SK-N-SH treated with all-trans-retinoic acid at 6 μM for 48 hours (cell line): ENCODE results near the gene TMEM40.

Experiments
- ATAC-seq: fragments of 200-7000 bp; cut with Tn5 transposase; 3 replicates; pipeline ENCODE4 v1.9.1; 2020; ENCODE audit warnings: mild to moderate bottlenecking, moderate library complexity
- ARNTL ChIP-seq: fragments of 450-650 bp; formaldehyde crosslinking; IDR thresholded peaks from 2 replicates; pipeline ENCODE4 v1.5.0; 2020; ENCODE audit warnings: low read depth, mild to moderate bottlenecking, moderate library complexity, borderline replicate concordance
- BACH2 ChIP-seq: fragments of 250-450 bp; sonication (Bioruptor Pico); IDR thresholded peaks from 2 replicates; pipeline ENCODE4 v1.9.0; 2021; ENCODE audit warnings: mild to moderate bottlenecking, borderline replicate concordance
- CREB5 ChIP-seq: fragments of 250-450 bp; sonication (Bioruptor Pico); IDR thresholded peaks from 2 replicates; pipeline ENCODE4 v1.5.1; 2020; ENCODE audit warnings: low read depth, mild to moderate bottlenecking, moderate library complexity
- CSDC2 ChIP-seq: fragments of 250-450 bp; sonication (Bioruptor Pico); IDR thresholded peaks from 2 replicates; pipeline ENCODE4 v1.5.0; 2020; ENCODE audit warnings: mild to moderate bottlenecking, moderate library complexity
- CSRNP3 ChIP-seq: fragments of 250-450 bp; sonication (Bioruptor Pico); IDR thresholded peaks from 2 replicates; pipeline ENCODE4 v1.5.1; 2021; ENCODE audit warnings: mild to moderate bottlenecking, moderate library complexity
- ESRRG ChIP-seq: fragments of 250-450 bp; sonication (Bioruptor Pico); IDR thresholded peaks from 2 replicates; pipeline ENCODE4 v1.6.1; 2021; ENCODE audit warnings: mild to moderate bottlenecking
- GLIS3 ChIP-seq: fragments of 250-450 bp; sonication (Bioruptor Pico); IDR thresholded peaks from 2 replicates; pipeline ENCODE4 v1.5.0; 2020; ENCODE audit warnings: mild to moderate bottlenecking, moderate library complexity
- ISL1 ChIP-seq: fragments of 250-450 bp; sonication (Bioruptor Pico); IDR thresholded peaks from 2 replicates; pipeline ENCODE4 v2.1.2; 2022; ENCODE audit warnings: mild to moderate bottlenecking, moderate library complexity
- OSR1 ChIP-seq: fragments of 250-450 bp; sonication (Bioruptor Pico); IDR thresholded peaks from 2 replicates; pipeline ENCODE4 v1.8.0; 2022; ENCODE audit warnings: moderate library complexity, mild to moderate bottlenecking, inconsistent platforms
- PATZ1 ChIP-seq: fragments of 250-450 bp; sonication (Bioruptor Pico); IDR thresholded peaks from 2 replicates; pipeline ENCODE4 v1.8.0; 2020; ENCODE audit warnings: mild to moderate bottlenecking, moderate library complexity, borderline replicate concordance
- RARB ChIP-seq: fragments of 250-450 bp; sonication (Bioruptor Pico); IDR thresholded peaks from 2 replicates; pipeline ENCODE4 v1.8.0; 2021; ENCODE audit warnings: mild to moderate bottlenecking, moderate library complexity
- SNAI2 ChIP-seq: fragments of 250-450 bp; sonication (Bioruptor Pico); IDR thresholded peaks from 2 replicates; pipeline ENCODE4 v1.5.0; 2020; ENCODE audit warnings: mild to moderate bottlenecking, moderate library complexity
- TCF4 ChIP-seq: fragments of 250-450 bp; sonication (Bioruptor Pico); IDR thresholded peaks from 2 replicates; pipeline ENCODE4 v1.8.0; 2021; ENCODE audit warnings: mild to moderate bottlenecking, moderate library complexity, borderline replicate concordance
- TOX ChIP-seq: fragments of 250-450 bp; sonication (Bioruptor Pico); IDR thresholded peaks from 2 replicates; pipeline ENCODE4 v1.8.0; 2021; ENCODE audit warnings: mild to moderate bottlenecking, moderate library complexity, borderline replicate concordance
- TSHZ2 ChIP-seq: fragments of 250-450 bp; sonication (Bioruptor Pico); IDR thresholded peaks from 2 replicates; pipeline ENCODE4 v1.5.0; 2020; ENCODE audit warnings: mild to moderate bottlenecking, moderate library complexity
- ZC3H10 ChIP-seq: fragments of 250-450 bp; sonication (Bioruptor Pico); IDR thresholded peaks from 2 replicates; pipeline ENCODE4 v1.5.1; 2021; ENCODE audit warnings: mild to moderate bottlenecking, moderate library complexity
- ZFP30 ChIP-seq: fragments of 450-650 bp; formaldehyde crosslinking; IDR thresholded peaks from 2 replicates; pipeline ENCODE4 v1.5.0; 2022; ENCODE audit warnings: mild to moderate bottlenecking, moderate library complexity
- ZNF565 ChIP-seq: fragments of 450-650 bp; formaldehyde crosslinking; conservative IDR thresholded peaks from 2 replicates; pipeline ENCODE4 v1.5.0; 2020; ENCODE audit warnings: low read depth, mild to moderate bottlenecking, moderate library complexity
- ZNF70 ChIP-seq: fragments of 450-650 bp; formaldehyde crosslinking; IDR thresholded peaks from 2 replicates; pipeline ENCODE4 v1.5.0; 2020; ENCODE audit warnings: mild to moderate bottlenecking, moderate library complexity
- ZNF8 ChIP-seq: fragments of 450-650 bp; formaldehyde crosslinking; IDR thresholded peaks from 2 replicates; pipeline ENCODE4 v1.5.0; 2020; ENCODE audit warnings: mild to moderate bottlenecking, moderate library complexity

Gene TMEM40

GRCh38 chr3:12782172-12782815 lies 23.2 kb upstream of the TMEM40 start:
- peak; percentile 47; the same call in 2 of the 3 replicates for ATAC-seq
- TF ChIP-seq ARNTL (CRISPR knock-in tag) (no peak), SNAI2 (CRISPR knock-in tag) (no peak), CREB5 (CRISPR knock-in tag) (no peak), ZNF70 (CRISPR knock-in tag) (no peak), ZC3H10 (no peak), PATZ1 (CRISPR knock-in tag) (no peak), RARB (CRISPR knock-in tag) (no peak), OSR1 (CRISPR knock-in tag) (no peak), ESRRG (CRISPR knock-in tag) (no peak), ZFP30 (no peak), ZNF8 (no peak), TCF4 (CRISPR knock-in tag) (no peak), CSRNP3 (CRISPR knock-in tag) (no peak)

- TF ChIP-seq ISL1 (CRISPR knock-in tag) (no peak), PATZ1 (CRISPR knock-in tag) (no peak), TOX (CRISPR knock-in tag) (no peak), GLIS3 (CRISPR knock-in tag) (no peak), OSR1 (CRISPR knock-in tag) (no peak), RARB (CRISPR knock-in tag) (no peak), BACH2 (CRISPR knock-in tag) (no peak), ESRRG (CRISPR knock-in tag) (no peak), CSDC2 (CRISPR knock-in tag) (no peak), TCF4 (CRISPR knock-in tag) (no peak), TSHZ2 (CRISPR knock-in tag) (no peak), CREB5 (CRISPR knock-in tag) (no peak), ZNF565 (CRISPR knock-in tag) (no peak)
- ATAC-seq: no peak
Observed at GRCh38 chr3:12780751-12781150, 21.7 kb upstream of the TMEM40 start.
